Sigmoid colon (tissue), 7 donors: ENCODE results near the gene FOXN4. TPM values are rescaled to one million over a fixed set of nuclear protein-coding genes. Genes with fewer than 3 reads are reported as not detected.

Source experiments
- DNase-seq: peaks from one replicate; pipeline ENCODE4 v3.0.0-alpha.2; 2019
- H3K27ac ChIP-seq, 4 donors: fragments of 200-600 bp; sonication (generic); one replicate each; pipeline ENCODE4 v1.5.1; 2016 to 2019; ENCODE audit warnings: mild to moderate bottlenecking in 1 of 4
- H3K27me3 ChIP-seq, 3 donors: fragments of 200-600 bp; sonication (generic); one replicate each; pipeline ENCODE4 v1.5.1; 2019; ENCODE audit warnings: mild to moderate bottlenecking in 1 of 3
- H3K36me3 ChIP-seq, 4 donors: fragments of 200-600 bp; sonication (generic); one replicate each; pipeline ENCODE4 v1.5.1; 2016 to 2019
- H3K4me1 ChIP-seq, 4 donors: fragments of 200-600 bp; sonication (generic); one replicate each; pipeline ENCODE4 v1.5.1; 2017 to 2019
- H3K4me3 ChIP-seq, 4 donors: fragments of 200-600 bp; sonication (generic); one replicate each; pipeline ENCODE4 v1.5.1; 2017 to 2019; ENCODE audit warnings: mild to moderate bottlenecking in 2 of 4, moderate library complexity in 1 of 4
- H3K9me3 ChIP-seq, 4 donors: fragments of 200-600 bp in 3 of 4; sonication (generic) in 3 of 4; one replicate each; pipeline versions ENCODE4 v1.5.1 to v1.6.1; 2013 to 2019
- EP300 ChIP-seq, 4 donors: sonication (generic); formaldehyde crosslinking; IDR thresholded peaks; one replicate each; pipeline ENCODE4 v1.6.1; 2017; ENCODE audit warnings: antibody characterized with exemption in 4 of 4
- POLR2A ChIP-seq, 2 donors: fragments of 450-650 bp; IDR thresholded peaks; one replicate each; pipeline ENCODE4 v1.6.1; 2016; ENCODE audit warnings: antibody characterized with exemption in 2 of 2, mild to moderate bottlenecking in 2 of 2, moderate library complexity in 2 of 2
- POLR2AphosphoS5 ChIP-seq, 4 donors: sonication (generic); formaldehyde crosslinking; IDR thresholded peaks; one replicate each; pipeline ENCODE4 v1.6.1; 2017; ENCODE audit warnings: antibody characterized with exemption in 4 of 4
- WGBS, 2 donors: extraction: QIAGEN DNeasy Blood & Tissue Kit; methylation state at CpG; one replicate each; pipeline ENCODE4 v1.1.7; 2013; 5-methylcytosine and 5-hydroxymethylcytosine counted together
- intact Hi-C: fragments of 100-400 bp; cut with DNase I; formaldehyde crosslinking; loops from one replicate; pipeline ENCODE4 v1.15.1; 2023
- polyA plus RNA-seq, 3 donors: library from polyadenylated mRNA; stranded (reverse); fragments of 200-250 nt; gene quantifications; one replicate each; pipeline ENCODE4 v1.2.3, GENCODE V29; 2013
- total RNA-seq, 4 donors: library from RNA; depleted of rRNA; stranded (reverse); fragments of >200 nt; gene quantifications; one replicate each; pipeline ENCODE4 v1.1.0, GENCODE V29; 2016
- TF ChIP-seq, protein P1 (sequence below), 4 experiments: fragments of 450-650 bp in 3 of 4; fragments of 200-600 bp in 1 of 4; IDR thresholded peaks; one replicate each; pipeline ENCODE4 v1.5.1; 2016 to 2019; ENCODE audit warnings: antibody characterized with exemption in 4 of 4, mild to moderate bottlenecking in 3 of 4, moderate library complexity in 2 of 4
- donor health status: healthy with polysubstance abuse.
- donor health status: Bipolar disorder and iron deficiency.
- donor health status: healthy.

FOXN4 gene
- total and polyA plus RNA-seq, 7 donors = 0.06 to 1.9 (median 0.41) TPM; not detected in 4

DNA sequence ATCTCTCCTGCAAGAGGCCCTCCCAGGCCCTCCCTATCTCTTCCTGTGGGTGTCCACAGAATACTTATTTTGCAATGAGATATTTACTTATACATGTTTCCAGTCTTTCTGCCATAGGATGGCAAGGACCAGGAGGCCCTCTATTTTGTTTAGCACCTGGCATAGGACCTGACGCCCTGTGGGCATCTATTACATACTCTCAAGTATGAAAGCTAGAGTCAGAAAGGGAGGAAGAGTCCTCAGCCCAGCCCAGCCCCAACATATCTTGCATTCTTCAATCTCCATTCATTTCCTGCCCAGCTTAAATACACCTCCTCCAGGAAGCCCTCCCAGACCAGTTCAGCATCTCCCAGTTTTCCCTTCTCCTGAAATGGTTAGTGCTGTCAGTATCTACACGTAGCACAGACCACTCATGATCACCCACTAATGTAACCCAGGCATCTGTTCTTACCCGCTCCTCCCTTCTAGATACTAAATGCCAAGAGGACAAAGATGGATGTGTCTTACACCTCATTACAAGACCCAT, 7.4 kb downstream of the FOXN4 start:
- H3K4me3 ChIP-seq = no peak overlapping the region
- H3K27me3 ChIP-seq = peaks cover 0 to 6% (median 0%) of the 10 kb centered on the region in 3 donors
- no peaks in the 10 kb centered on the region for H3K9me3 ChIP-seq
- intact Hi-C loops = no loop called here
- H3K4me1 ChIP-seq = no peaks in the 10 kb centered on the region
- 81 to 86% methylated on average over 3 of the region's 3 CpGs for WGBS, 2 donors
- no peak overlapping the region for H3K27ac ChIP-seq
- DNase-seq = no peak
- TF ChIP-seq, protein P1, sequence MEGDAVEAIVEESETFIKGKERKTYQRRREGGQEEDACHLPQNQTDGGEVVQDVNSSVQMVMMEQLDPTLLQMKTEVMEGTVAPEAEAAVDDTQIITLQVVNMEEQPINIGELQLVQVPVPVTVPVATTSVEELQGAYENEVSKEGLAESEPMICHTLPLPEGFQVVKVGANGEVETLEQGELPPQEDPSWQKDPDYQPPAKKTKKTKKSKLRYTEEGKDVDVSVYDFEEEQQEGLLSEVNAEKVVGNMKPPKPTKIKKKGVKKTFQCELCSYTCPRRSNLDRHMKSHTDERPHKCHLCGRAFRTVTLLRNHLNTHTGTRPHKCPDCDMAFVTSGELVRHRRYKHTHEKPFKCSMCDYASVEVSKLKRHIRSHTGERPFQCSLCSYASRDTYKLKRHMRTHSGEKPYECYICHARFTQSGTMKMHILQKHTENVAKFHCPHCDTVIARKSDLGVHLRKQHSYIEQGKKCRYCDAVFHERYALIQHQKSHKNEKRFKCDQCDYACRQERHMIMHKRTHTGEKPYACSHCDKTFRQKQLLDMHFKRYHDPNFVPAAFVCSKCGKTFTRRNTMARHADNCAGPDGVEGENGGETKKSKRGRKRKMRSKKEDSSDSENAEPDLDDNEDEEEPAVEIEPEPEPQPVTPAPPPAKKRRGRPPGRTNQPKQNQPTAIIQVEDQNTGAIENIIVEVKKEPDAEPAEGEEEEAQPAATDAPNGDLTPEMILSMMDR (IDR thresholded peaks at IDR 0.05) = no peak
- TF ChIP-seq POLR2A (IDR thresholded peaks at IDR 0.05) (no peak), EP300 (IDR thresholded peaks at IDR 0.05) (no peak), POLR2AphosphoS5 (IDR thresholded peaks at IDR 0.05) (no peak)
- no peaks in the 10 kb centered on the region for H3K36me3 ChIP-seq

DNA sequence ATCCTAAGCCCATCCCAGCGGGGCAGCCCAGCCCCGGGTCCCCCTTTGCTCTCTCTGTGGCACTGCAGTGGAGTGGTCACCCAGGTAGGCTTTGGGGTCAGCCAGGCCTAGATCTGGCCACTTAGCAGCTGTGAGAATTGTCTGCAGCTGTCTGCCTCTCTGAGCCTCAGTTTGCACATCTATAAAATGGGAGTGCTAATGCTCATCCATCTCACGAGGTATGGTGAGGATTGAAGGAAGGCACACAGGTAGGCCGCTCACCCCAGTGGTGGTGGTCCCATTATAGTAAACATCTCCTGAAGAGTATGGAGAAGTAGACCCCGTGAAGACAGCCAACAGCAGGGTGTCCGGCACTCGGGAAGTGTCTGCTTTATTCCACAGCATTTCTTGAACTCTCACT, 9.2 kb downstream of the FOXN4 start:
- no peaks in the 10 kb centered on the region for H3K27me3 ChIP-seq

DNA sequence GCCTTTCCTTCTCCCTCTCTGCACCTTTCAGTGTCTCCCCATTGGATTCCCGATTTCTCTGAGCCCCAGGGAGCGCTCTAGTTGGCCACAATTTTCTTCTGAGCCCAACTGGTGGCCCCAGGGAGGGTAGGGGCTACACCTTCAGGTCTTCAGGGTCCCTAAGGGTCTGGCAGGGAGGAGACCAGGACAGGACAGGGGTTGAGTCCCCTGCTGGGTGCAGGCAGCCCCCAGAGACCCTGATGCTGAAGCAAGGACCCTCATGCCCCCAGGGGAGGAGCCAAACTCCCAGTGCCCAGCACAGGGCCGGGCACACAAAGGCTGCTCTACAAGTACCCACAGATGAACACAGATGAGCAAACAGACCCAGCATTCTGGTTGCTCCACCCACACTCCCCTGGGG, 12.7 kb downstream of the FOXN4 start:
- Histone ChIP-seq H3K9me3 (no peaks in the 10 kb centered on the region), H3K4me1 (peaks cover 0 to 9% (median 7%) of the 10 kb centered on the region in 4 donors), H3K4me3 (no peak overlapping the region), H3K27me3 (no peaks in the 10 kb centered on the region), H3K27ac (no peak overlapping the region), H3K36me3 (no peaks in the 10 kb centered on the region)
- 67 to 73% methylated on average over 3 of the region's 3 CpGs for WGBS, 2 donors
- DNase-seq = peak; percentile 39
- TF ChIP-seq, protein P1 (IDR thresholded peaks at IDR 0.05) = no peak
- no peak for TF ChIP-seq POLR2AphosphoS5 (IDR thresholded peaks at IDR 0.05)
- no peak for TF ChIP-seq POLR2A (IDR thresholded peaks at IDR 0.05)
- TF ChIP-seq EP300 (IDR thresholded peaks at IDR 0.05) = no peak
- intact Hi-C loops = no loop called here

More for the DNA sequence above, 9.2 kb downstream of the FOXN4 start:
- H3K4me3 ChIP-seq = no peak overlapping the region
- H3K27ac ChIP-seq = no peak overlapping the region
- no peaks in the 10 kb centered on the region for H3K36me3 ChIP-seq
- no peaks in the 10 kb centered on the region for H3K4me1 ChIP-seq
- no peaks in the 10 kb centered on the region for H3K9me3 ChIP-seq
- intact Hi-C loops = no loop called here
- DNase-seq = no peak
- TF ChIP-seq EP300 (IDR thresholded peaks at IDR 0.05) = no peak
- 86 to 90% methylated on average over 7 of the region's 7 CpGs for WGBS, 2 donors

DNA sequence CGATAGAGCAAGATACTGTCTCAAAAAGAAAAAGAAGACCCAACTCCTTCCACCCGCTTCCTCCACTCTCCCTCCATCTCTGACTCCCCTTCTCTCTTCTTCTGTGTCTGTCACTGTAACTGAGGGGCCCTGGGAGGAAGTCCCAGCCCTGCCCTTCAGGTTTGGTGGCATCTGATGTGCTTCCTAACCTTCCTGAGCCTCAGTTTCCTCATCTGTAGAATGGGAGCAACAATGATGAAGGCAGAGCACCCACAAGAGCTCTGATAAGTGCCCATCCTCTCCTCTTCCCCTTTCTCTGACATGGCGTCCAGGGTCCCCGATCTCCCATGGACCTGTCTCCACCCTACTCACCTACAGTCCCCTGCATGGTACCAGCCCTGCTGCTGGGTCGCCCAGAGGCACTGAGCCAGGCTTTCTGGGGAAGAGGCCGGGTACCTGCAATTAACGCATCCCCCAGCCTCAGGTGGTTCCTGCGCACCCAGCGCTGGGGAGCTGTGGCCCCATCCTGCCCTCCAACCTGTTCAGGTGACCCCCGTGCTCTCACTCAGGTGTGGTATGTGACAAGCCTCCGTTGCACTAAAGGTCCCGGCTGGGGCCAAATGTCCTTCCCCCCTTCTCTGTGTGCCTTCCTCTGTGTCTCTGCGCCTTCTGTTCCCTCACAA, 13.2 kb downstream of the FOXN4 start:
- no peak for TF ChIP-seq EP300 (IDR thresholded peaks at IDR 0.05)
- TF ChIP-seq, protein P1 (IDR thresholded peaks at IDR 0.05) = no peak
- TF ChIP-seq POLR2A (IDR thresholded peaks at IDR 0.05) = no peak
- TF ChIP-seq POLR2AphosphoS5 (IDR thresholded peaks at IDR 0.05) = no peak

DNA sequence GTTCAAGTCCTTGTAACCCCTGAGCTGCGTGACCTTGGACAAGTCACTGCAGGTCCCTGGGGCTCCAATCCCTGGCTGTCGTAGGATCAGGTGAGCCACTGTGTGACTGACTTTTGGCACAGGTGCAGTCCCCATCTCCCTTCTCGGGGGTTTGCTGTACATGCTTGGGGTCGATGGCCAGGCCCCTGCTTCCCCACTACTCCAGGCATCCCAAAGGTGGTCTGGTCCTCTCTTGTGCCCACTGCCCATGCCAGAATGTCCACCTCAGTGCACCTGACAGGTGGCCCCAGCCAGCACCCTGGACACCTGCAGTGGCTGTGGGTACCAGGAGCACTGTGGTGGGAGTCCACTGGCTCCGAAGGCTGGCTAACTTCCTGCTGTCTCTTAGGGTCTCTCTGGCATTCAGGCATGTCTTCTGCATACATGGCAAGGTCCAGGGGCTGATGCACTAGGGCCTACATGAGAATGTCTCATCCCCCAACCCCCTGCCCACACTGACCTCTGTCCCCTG, 14.7 kb downstream of the FOXN4 start:
- no peak overlapping the region for H3K4me3 ChIP-seq
- no peaks in the 10 kb centered on the region for H3K9me3 ChIP-seq
- H3K4me1 ChIP-seq = peaks cover 0 to 18% (median 16%) of the 10 kb centered on the region in 4 donors
- WGBS, 2 donors = 75 to 83% methylated on average over 5 of the region's 5 CpGs
- no peaks in the 10 kb centered on the region for H3K27me3 ChIP-seq
- H3K36me3 ChIP-seq = no peaks in the 10 kb centered on the region
- DNase-seq = peak; percentile 32
- no peak overlapping the region for H3K27ac ChIP-seq
- TF ChIP-seq, protein P1 (IDR thresholded peaks at IDR 0.05) = no peak
- no peak for TF ChIP-seq POLR2AphosphoS5 (IDR thresholded peaks at IDR 0.05)
- no peak for TF ChIP-seq POLR2A (IDR thresholded peaks at IDR 0.05)
- TF ChIP-seq EP300 (IDR thresholded peaks at IDR 0.05) = no peak
- intact Hi-C loops = no loop called here

More for the DNA sequence above, 13.2 kb downstream of the FOXN4 start:
- Histone ChIP-seq H3K4me3 (no peak overlapping the region), H3K4me1 (peaks cover 0 to 14% (median 13%) of the 10 kb centered on the region in 4 donors), H3K27ac (no peak overlapping the region), H3K27me3 (no peaks in the 10 kb centered on the region), H3K9me3 (no peaks in the 10 kb centered on the region), H3K36me3 (no peaks in the 10 kb centered on the region)
- DNase-seq = peak; percentile 45
- WGBS, 2 donors = 80 to 82% methylated on average over 13 of the region's 13 CpGs
- intact Hi-C loops = no loop called here
